ENCODE data around the gene CNTN1. TPM values are rescaled to one million over a fixed set of nuclear protein-coding genes. Genes with fewer than 3 reads are reported as not detected.

Gene CNTN1
- total and polyA plus RNA-seq, 2 of the 8 experiments (the other 6 are each of a cell fraction or from before 2014, with no cell fraction given): 7.2 to 21.8 TPM

DNA sequence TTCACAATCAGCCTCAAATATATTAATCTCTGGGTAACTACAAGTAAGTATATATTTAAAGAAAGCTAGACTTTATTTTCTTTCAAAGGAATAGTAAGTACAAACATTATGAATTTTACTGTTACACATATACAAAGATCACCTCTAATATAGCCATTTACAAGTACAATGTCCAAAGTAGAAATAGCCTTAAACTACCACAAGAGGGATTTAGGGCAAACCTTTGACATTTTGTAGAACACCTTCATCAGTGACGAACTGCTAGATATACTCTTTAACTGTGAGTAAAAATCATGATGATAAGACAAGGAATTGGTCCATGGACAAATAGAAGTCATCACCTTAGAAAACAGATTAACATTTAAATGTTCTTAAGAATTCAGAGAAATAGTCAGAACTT, 69.8 kb downstream of the CNTN1 start:
- Histone ChIP-seq H4K20me1 (replicated peaks in 1 of 2; ENCODE audit: control insufficient read depth in 1 of 2, insufficient read depth in 2 of 2, low read length in 2 of 2) (no peaks in the 10 kb centered on the region), H2BK5ac (ENCODE audit: low read depth, low read length) (no peak overlapping the region), H3K79me1 (ENCODE audit: low read depth, low read length) (no peaks in the 10 kb centered on the region), H3K36me3 (ENCODE audit: control insufficient read depth in 2 of 4, insufficient read depth in 4 of 4, low read length in 3 of 4) (no peaks in the 10 kb centered on the region; a peak in 1 of 8 replicates), H3K4ac (replicated peaks; ENCODE audit: insufficient read length, low read depth, low read length) (no peak overlapping the region), H2BK15ac (ENCODE audit: low read length) (no peak overlapping the region), H3K4me3 (ENCODE audit: extremely low read depth in 1 of 4, insufficient read depth in 2 of 4, low read depth in 3 of 4, low read length in 4 of 4) (no peak overlapping the region), H3K23ac (ENCODE audit: insufficient read length) (no peak overlapping the region), H3K14ac (ENCODE audit: insufficient read length) (no peak overlapping the region), H2BK120ac (replicated peaks; ENCODE audit: low read depth, low read length) (no peak overlapping the region), H2AFZ (ENCODE audit: low read length) (no peak overlapping the region), H3K4me2 (ENCODE audit: insufficient read depth in 1 of 2, low read depth in 2 of 2, low read length in 2 of 2) (no peak overlapping the region), H3K56ac (replicated peaks; ENCODE audit: insufficient read length, low read depth, low read length) (no peak overlapping the region), H2BK20ac (ENCODE audit: low read length) (no peak overlapping the region), H2BK12ac (ENCODE audit: low read depth, low read length) (no peak overlapping the region), H3K79me2 (ENCODE audit: control insufficient read depth in 1 of 2, insufficient read depth in 2 of 2, low read length in 2 of 2) (no peaks in the 10 kb centered on the region), H3K9me3 (ENCODE audit: insufficient read depth in 2 of 2, low read depth in 1 of 2, low read length in 1 of 2) (no peaks in the 10 kb centered on the region), H2AK5ac (ENCODE audit: low read depth, low read length) (no peak overlapping the region), H3K18ac (ENCODE audit: extremely low read depth, low read length) (no peak overlapping the region), H3K27ac (ENCODE audit: low read depth, low read length) (no peak overlapping the region), H4K8ac (ENCODE audit: extremely low read depth, insufficient read depth, low read length) (no peak overlapping the region), H4K5ac (ENCODE audit: insufficient read length, low read depth, low read length) (no peak overlapping the region), H3K4me1 (replicated peaks in 1 of 4; ENCODE audit: control insufficient read depth in 3 of 4, insufficient read depth in 4 of 4, low read length in 3 of 4) (no peaks in the 10 kb centered on the region), H4K91ac (replicated peaks; ENCODE audit: insufficient read length, low read length) (no peak overlapping the region), H3K23me2 (ENCODE audit: low read depth, low read length) (no peaks in the 10 kb centered on the region), H3K27me3 (replicated peaks in 1 of 4; ENCODE audit: control insufficient read depth in 3 of 4, extremely low read depth in 1 of 4, insufficient read depth in 3 of 4, low read length in 3 of 4) (no peaks in the 10 kb centered on the region), H3K9ac (replicated peaks in 1 of 4; ENCODE audit: extremely low read depth in 1 of 4, low read depth in 3 of 4, low read length in 3 of 4) (no peak overlapping the region)
- POLR2A ChIA-PET (ENCODE audit: partially characterized antibody): no interaction called here
- no peak for FAIRE-seq
- CTCF ChIA-PET (ENCODE audit: partially characterized antibody): interaction anchor here (0.8 to 1.6 kb wide), 4 partner anchors 17 to 428 kb away, joined by 3 to 4 read pairs (median 3); no protein-coding TSS in a partner anchor
- DNase-seq (ENCODE audit: low read depth in 1 of 2, low spot score in 2 of 2): no peak
- WGBS, 2 experiments (ENCODE audit: extremely low coverage in 1 of 2, insufficient coverage in 1 of 2, insufficient read length in 1 of 2, insufficient replicate concordance in 2 of 2, low coverage in 1 of 2, low lambda C conversion rate in 2 of 2, missing lambda C conversion rate in 1 of 2): 92% methylated on average over 1 of the region's 1 CpG; no CpG with 5 or more reads in 1 of the 2 experiments
- TF ChIP-seq RAD21 (IDR thresholded peaks at IDR 0.05 in 1 of 2, conservative IDR thresholded peaks at IDR 0.05 in 1 of 2; ENCODE audit: low read depth in 2 of 2, low read length in 2 of 2): peak in 1 of 2 experiments; percentile 6; a peak in 1 of 4 replicates
- no peak for TF ChIP-seq HDAC6 (IDR thresholded peaks at IDR 0.05; ENCODE audit: low read depth, low read length)
- TF ChIP-seq YY1 (IDR thresholded peaks at IDR 0.05; ENCODE audit: low read depth, low read length): no peak
- no peak for TF ChIP-seq NRF1 (IDR thresholded peaks at IDR 0.05; ENCODE audit: low read depth, low read length)
- TF ChIP-seq POU5F1 (IDR thresholded peaks at IDR 0.05; ENCODE audit: low read depth, low read length): no peak
- TF ChIP-seq NANOG (IDR thresholded peaks at IDR 0.05; ENCODE audit: insufficient read depth, low read depth, low read length, poor library complexity, severe bottlenecking): no peak
- TF ChIP-seq JUND (IDR thresholded peaks at IDR 0.05; ENCODE audit: low read length): no peak
- TF ChIP-seq, protein P1, sequence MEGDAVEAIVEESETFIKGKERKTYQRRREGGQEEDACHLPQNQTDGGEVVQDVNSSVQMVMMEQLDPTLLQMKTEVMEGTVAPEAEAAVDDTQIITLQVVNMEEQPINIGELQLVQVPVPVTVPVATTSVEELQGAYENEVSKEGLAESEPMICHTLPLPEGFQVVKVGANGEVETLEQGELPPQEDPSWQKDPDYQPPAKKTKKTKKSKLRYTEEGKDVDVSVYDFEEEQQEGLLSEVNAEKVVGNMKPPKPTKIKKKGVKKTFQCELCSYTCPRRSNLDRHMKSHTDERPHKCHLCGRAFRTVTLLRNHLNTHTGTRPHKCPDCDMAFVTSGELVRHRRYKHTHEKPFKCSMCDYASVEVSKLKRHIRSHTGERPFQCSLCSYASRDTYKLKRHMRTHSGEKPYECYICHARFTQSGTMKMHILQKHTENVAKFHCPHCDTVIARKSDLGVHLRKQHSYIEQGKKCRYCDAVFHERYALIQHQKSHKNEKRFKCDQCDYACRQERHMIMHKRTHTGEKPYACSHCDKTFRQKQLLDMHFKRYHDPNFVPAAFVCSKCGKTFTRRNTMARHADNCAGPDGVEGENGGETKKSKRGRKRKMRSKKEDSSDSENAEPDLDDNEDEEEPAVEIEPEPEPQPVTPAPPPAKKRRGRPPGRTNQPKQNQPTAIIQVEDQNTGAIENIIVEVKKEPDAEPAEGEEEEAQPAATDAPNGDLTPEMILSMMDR (IDR thresholded peaks at IDR 0.05; ENCODE audit: control extremely low read depth in 1 of 3, insufficient read depth in 1 of 3, low read depth in 1 of 3, low read length in 3 of 3): peak in 1 of 3 experiments; percentile 7; a peak in 1 of 4 replicates
- TF ChIP-seq ASH2L (IDR thresholded peaks at IDR 0.05; ENCODE audit: low read length): no peak
- no peak for TF ChIP-seq SP2 (IDR thresholded peaks at IDR 0.05; ENCODE audit: low read length)
- no peak for TF ChIP-seq CHD1 (IDR thresholded peaks at IDR 0.05; ENCODE audit: low read depth, low read length)
- TF ChIP-seq HDAC2 (IDR thresholded peaks at IDR 0.05; ENCODE audit: borderline replicate concordance in 1 of 2, low read depth in 2 of 2, low read length in 2 of 2): no peak

Data from H1 (cell line).